ENCODE results near the gene TFEB. TPM values are rescaled to one million over a fixed set of nuclear protein-coding genes. Genes with fewer than 3 reads are reported as not detected.
A peak's percentile ranks its signal among the peaks of the same experiment; 100 is the strongest.

Gene TFEB
- total RNA-seq, 1 experiment from 2014 or later, result 5.5 TPM

GRCh38 chr6:41677124-41677921, 58.1 kb downstream of the TFEB start:
- no peak for DNase-seq (ENCODE audit: low read depth)

- no peak for DNase-seq (ENCODE audit: low read depth)
Observed at GRCh38 chr6:41676431-41676830, 59.0 kb downstream of the TFEB start.

GRCh38 chr6:41675992-41676391, 59.4 kb downstream of the TFEB start:
- DNase-seq (ENCODE audit: low read depth), result no peak

GRCh38 chr6:41675176-41675775, 60.1 kb downstream of the TFEB start:
- no peak for DNase-seq (ENCODE audit: low read depth)

- no peak for DNase-seq (ENCODE audit: low read depth)
Observed at GRCh38 chr6:41674231-41675000, 61.0 kb downstream of the TFEB start.

- DNase-seq (ENCODE audit: low read depth), result no peak
Observed at GRCh38 chr6:41673704-41674000, 61.8 kb downstream of the TFEB start.

GRCh38 chr6:41672816-41673703, 62.3 kb downstream of the TFEB start:
- DNase-seq (ENCODE audit: low read depth), result no peak

GRCh38 chr6:41672016-41672415, 63.4 kb downstream of the TFEB start:
- DNase-seq (ENCODE audit: low read depth), result no peak

- DNase-seq (ENCODE audit: low read depth), result no peak
Observed at GRCh38 chr6:41671376-41671775, 64.0 kb downstream of the TFEB start.

GRCh38 chr6:41670703-41671360, 64.6 kb downstream of the TFEB start:
- no peak for DNase-seq (ENCODE audit: low read depth)

GRCh38 chr6:41668968-41669367, 66.4 kb downstream of the TFEB start:
- no peak for DNase-seq (ENCODE audit: low read depth)

- DNase-seq (ENCODE audit: low read depth), result no peak
Observed at GRCh38 chr6:41667195-41667594, 68.2 kb downstream of the TFEB start.

- no peak for DNase-seq (ENCODE audit: low read depth)
Observed at GRCh38 chr6:41664271-41664670, 71.1 kb downstream of the TFEB start.

- no peak for DNase-seq (ENCODE audit: low read depth)
Observed at GRCh38 chr6:41663568-41663967, 71.8 kb downstream of the TFEB start.

GRCh38 chr6:41659935-41660334, 75.5 kb downstream of the TFEB start:
- no peak for DNase-seq (ENCODE audit: low read depth)

- no peak for DNase-seq (ENCODE audit: low read depth)
Observed at GRCh38 chr6:41658636-41659035, 76.8 kb downstream of the TFEB start.

- DNase-seq (ENCODE audit: low read depth), result no peak
Observed at GRCh38 chr6:41657131-41658094, 78.0 kb downstream of the TFEB start.

GRCh38 chr6:41656002-41656691, 79.3 kb downstream of the TFEB start:
- peak; percentile 56 for DNase-seq (ENCODE audit: low read depth)

GRCh38 chr6:41655646-41656001, 79.8 kb downstream of the TFEB start:
- DNase-seq (ENCODE audit: low read depth), result no peak
